ENCODE results near the gene TRIM32.

GRCh38 chr9:116700279-116700678 is 13.2 kb downstream of the TRIM32 start:
- TF ChIP-seq, protein P1, sequence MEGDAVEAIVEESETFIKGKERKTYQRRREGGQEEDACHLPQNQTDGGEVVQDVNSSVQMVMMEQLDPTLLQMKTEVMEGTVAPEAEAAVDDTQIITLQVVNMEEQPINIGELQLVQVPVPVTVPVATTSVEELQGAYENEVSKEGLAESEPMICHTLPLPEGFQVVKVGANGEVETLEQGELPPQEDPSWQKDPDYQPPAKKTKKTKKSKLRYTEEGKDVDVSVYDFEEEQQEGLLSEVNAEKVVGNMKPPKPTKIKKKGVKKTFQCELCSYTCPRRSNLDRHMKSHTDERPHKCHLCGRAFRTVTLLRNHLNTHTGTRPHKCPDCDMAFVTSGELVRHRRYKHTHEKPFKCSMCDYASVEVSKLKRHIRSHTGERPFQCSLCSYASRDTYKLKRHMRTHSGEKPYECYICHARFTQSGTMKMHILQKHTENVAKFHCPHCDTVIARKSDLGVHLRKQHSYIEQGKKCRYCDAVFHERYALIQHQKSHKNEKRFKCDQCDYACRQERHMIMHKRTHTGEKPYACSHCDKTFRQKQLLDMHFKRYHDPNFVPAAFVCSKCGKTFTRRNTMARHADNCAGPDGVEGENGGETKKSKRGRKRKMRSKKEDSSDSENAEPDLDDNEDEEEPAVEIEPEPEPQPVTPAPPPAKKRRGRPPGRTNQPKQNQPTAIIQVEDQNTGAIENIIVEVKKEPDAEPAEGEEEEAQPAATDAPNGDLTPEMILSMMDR (IDR thresholded peaks at IDR 0.05), result no peak
- TF ChIP-seq POLR2AphosphoS5 (IDR thresholded peaks at IDR 0.05), result no peak

All from esophagus muscularis mucosa (tissue), 3 donors.